Muscle layer of duodenum (tissue), 2 donors: ENCODE results near the gene ROBO2.

Source experiments
- H3K27ac ChIP-seq: one replicate; pipeline ENCODE4 v1.7.0; 2013; ENCODE audit warnings: mild to moderate bottlenecking, low read length
- H3K27me3 ChIP-seq: one replicate; pipeline ENCODE4 v1.7.0; 2013; ENCODE audit warnings: low read depth, mild to moderate bottlenecking, control low read depth, low read length
- H3K36me3 ChIP-seq, 2 donors: one replicate each; pipeline ENCODE4 v1.7.0; 2013; ENCODE audit warnings: low read length in 2 of 2, control low read depth in 1 of 2, mild to moderate bottlenecking in 1 of 2; ENCODE audit not compliant: insufficient read depth in 2 of 2, control insufficient read depth in 1 of 2
- H3K4me1 ChIP-seq, 2 donors: one replicate each; pipeline ENCODE4 v1.7.0; 2013; ENCODE audit warnings: low read length in 2 of 2, mild to moderate bottlenecking in 2 of 2, control low read depth in 1 of 2, moderate library complexity in 1 of 2; ENCODE audit not compliant: insufficient read depth in 2 of 2, control insufficient read depth in 1 of 2
- H3K4me3 ChIP-seq, 2 donors: one replicate each; pipeline ENCODE4 v1.7.0; 2013; ENCODE audit warnings: low read length in 2 of 2, low read depth in 1 of 2, mild to moderate bottlenecking in 1 of 2
- H3K9me3 ChIP-seq, 2 donors: one replicate each; pipeline ENCODE4 v1.7.0; 2013; ENCODE audit warnings: low read length in 2 of 2, control low read depth in 1 of 2, mild to moderate bottlenecking in 1 of 2; ENCODE audit not compliant: control insufficient read depth in 1 of 2
- donor health status: healthy.

ROBO2 gene

GRCh38 chr3:77513542-77513941 lies 473.6 kb downstream of the ROBO2 start:
- Histone ChIP-seq H3K27me3 (no peaks in the 10 kb centered on the region), H3K4me3 (no peak overlapping the region), H3K4me1 (no peaks in the 10 kb centered on the region), H3K9me3 (no peaks in the 10 kb centered on the region), H3K36me3 (no peaks in the 10 kb centered on the region), H3K27ac (no peak overlapping the region)

- Histone ChIP-seq H3K36me3 (no peaks in the 10 kb centered on the region), H3K27ac (no peak overlapping the region), H3K4me1 (no peaks in the 10 kb centered on the region), H3K4me3 (no peak overlapping the region), H3K9me3 (no peaks in the 10 kb centered on the region), H3K27me3 (no peaks in the 10 kb centered on the region)
Measured at GRCh38 chr3:77514766-77515165, 474.9 kb downstream of the ROBO2 start.

- Histone ChIP-seq H3K9me3 (no peaks in the 10 kb centered on the region), H3K27me3 (no peaks in the 10 kb centered on the region), H3K36me3 (no peaks in the 10 kb centered on the region), H3K4me3 (no peak overlapping the region), H3K4me1 (no peaks in the 10 kb centered on the region), H3K27ac (no peak overlapping the region)
Measured at GRCh38 chr3:77524463-77524862, 484.6 kb downstream of the ROBO2 start.

GRCh38 chr3:77524946-77525682 lies 485.2 kb downstream of the ROBO2 start:
- H3K36me3 ChIP-seq: no peaks in the 10 kb centered on the region
- H3K27ac ChIP-seq: no peak overlapping the region
- H3K4me1 ChIP-seq: no peaks in the 10 kb centered on the region
- H3K9me3 ChIP-seq: no peaks in the 10 kb centered on the region
- H3K27me3 ChIP-seq: no peaks in the 10 kb centered on the region
- no peak overlapping the region for H3K4me3 ChIP-seq

- H3K4me3 ChIP-seq: no peak overlapping the region
- H3K27me3 ChIP-seq: no peaks in the 10 kb centered on the region
- H3K27ac ChIP-seq: no peak overlapping the region
- H3K4me1 ChIP-seq: no peaks in the 10 kb centered on the region
- H3K36me3 ChIP-seq: no peaks in the 10 kb centered on the region
- no peaks in the 10 kb centered on the region for H3K9me3 ChIP-seq
Measured at GRCh38 chr3:77526573-77527113, 486.7 kb downstream of the ROBO2 start.

- Histone ChIP-seq H3K27me3 (no peaks in the 10 kb centered on the region), H3K36me3 (no peaks in the 10 kb centered on the region), H3K4me3 (no peak overlapping the region), H3K4me1 (no peaks in the 10 kb centered on the region), H3K27ac (no peak overlapping the region), H3K9me3 (peaks cover 0 to 7% of the 10 kb centered on the region in 2 donors)
Measured at GRCh38 chr3:77529522-77529921, 489.6 kb downstream of the ROBO2 start.

GRCh38 chr3:77530870-77531269 lies 491.0 kb downstream of the ROBO2 start:
- H3K4me1 ChIP-seq: no peaks in the 10 kb centered on the region
- no peak overlapping the region for H3K4me3 ChIP-seq
- H3K36me3 ChIP-seq: no peaks in the 10 kb centered on the region
- H3K27ac ChIP-seq: no peak overlapping the region
- H3K27me3 ChIP-seq: no peaks in the 10 kb centered on the region
- peaks cover 0 to 7% of the 10 kb centered on the region in 2 donors for H3K9me3 ChIP-seq

- Histone ChIP-seq H3K9me3 (peaks cover 0 to 7% of the 10 kb centered on the region in 2 donors), H3K4me1 (no peaks in the 10 kb centered on the region), H3K27me3 (no peaks in the 10 kb centered on the region), H3K36me3 (no peaks in the 10 kb centered on the region), H3K4me3 (no peak overlapping the region), H3K27ac (no peak overlapping the region)
Measured at GRCh38 chr3:77535116-77535515, 495.2 kb downstream of the ROBO2 start.

- Histone ChIP-seq H3K27me3 (no peaks in the 10 kb centered on the region), H3K9me3 (peaks cover 0 to 7% of the 10 kb centered on the region in 2 donors), H3K27ac (no peak overlapping the region), H3K36me3 (no peaks in the 10 kb centered on the region), H3K4me1 (no peaks in the 10 kb centered on the region), H3K4me3 (no peak overlapping the region)
Measured at GRCh38 chr3:77536038-77536775, 496.3 kb downstream of the ROBO2 start.

GRCh38 chr3:77539014-77539413 lies 499.1 kb downstream of the ROBO2 start:
- no peaks in the 10 kb centered on the region for H3K9me3 ChIP-seq
- H3K36me3 ChIP-seq: no peaks in the 10 kb centered on the region
- no peaks in the 10 kb centered on the region for H3K4me1 ChIP-seq
- no peak overlapping the region for H3K27ac ChIP-seq
- no peaks in the 10 kb centered on the region for H3K27me3 ChIP-seq
- H3K4me3 ChIP-seq: no peak overlapping the region

- no peaks in the 10 kb centered on the region for H3K9me3 ChIP-seq
- no peak overlapping the region for H3K27ac ChIP-seq
- H3K36me3 ChIP-seq: no peaks in the 10 kb centered on the region
- H3K27me3 ChIP-seq: no peaks in the 10 kb centered on the region
- H3K4me3 ChIP-seq: no peak overlapping the region
- no peaks in the 10 kb centered on the region for H3K4me1 ChIP-seq
Measured at GRCh38 chr3:77539677-77540076, 499.8 kb downstream of the ROBO2 start.
